SK-N-SH (cell line): ENCODE measurements around the gene PRDM15. TPM values are rescaled to one million over a fixed set of nuclear protein-coding genes. Genes with fewer than 3 reads are reported as not detected.

Source experiments
- CTCF ChIA-PET: fragments of 300-600, 350-600 bp; formaldehyde crosslinking; extraction: SDS; loops from one replicate; lab custom pipeline; 2021; lab: Yijun Ruan, JAX
- POLR2A ChIA-PET: fragments of 350-600 bp; sonication (Branson Sonifier 250); formaldehyde crosslinking; extraction: SDS; loops from one replicate; lab custom pipeline; 2020; ENCODE audit warnings: antibody characterized with exemption, inconsistent platforms; lab: Yijun Ruan, JAX
- DNase-seq: peaks from one replicate; pipeline ENCODE4 v3.0.0; 2012
- H2AFZ ChIP-seq: fragments of 200-600 bp; sonication (generic); 2 replicates; pipeline ENCODE4 v1.8.1; 2016; ENCODE audit warnings: antibody characterized with exemption, mild to moderate bottlenecking, low read depth
- H3F3A ChIP-seq: fragments of 200-600 bp; sonication (generic); replicated peaks from 2 replicates; pipeline ENCODE3; 2016; ENCODE audit warnings: antibody characterized with exemption, mild to moderate bottlenecking; ENCODE audit not compliant: insufficient read depth
- H3K27ac ChIP-seq, 2 experiments: fragments of 200-500 bp in 1 of 2; fragments of 200-600 bp in 1 of 2; sonication (Bioruptor generic) in 1 of 2; sonication (generic), shearing (Covaris generic) in 1 of 2; 2 replicates each; pipeline versions ENCODE4 v1.5.1 to v1.6.1; 2014 to 2016; ENCODE audit warnings: low read depth in 2 of 2, inconsistent platforms in 1 of 2, low read length in 1 of 2, mild to moderate bottlenecking in 1 of 2, mixed read lengths in 1 of 2
- H3K27me3 ChIP-seq: fragments of 200-600 bp; sonication (generic), shearing (Covaris generic); 2 replicates; pipeline ENCODE4 v1.6.1; 2016; ENCODE audit warnings: mixed run types; ENCODE audit not compliant: insufficient read depth
- H3K36me3 ChIP-seq, 2 experiments: fragments of 200-500 bp in 1 of 2; fragments of 200-600 bp in 1 of 2; sonication (Bioruptor generic) in 1 of 2; sonication (generic) in 1 of 2; replicated peaks in 1 of 2; 2 replicates each; pipeline versions ENCODE3 to v1.5.1; 2014 to 2016; ENCODE audit warnings: low read length in 1 of 2, mild to moderate bottlenecking in 1 of 2; ENCODE audit not compliant: insufficient read depth in 2 of 2, control insufficient read depth in 1 of 2
- H3K4me1 ChIP-seq, 2 experiments: fragments of 200-500 bp in 1 of 2; fragments of 200-600 bp in 1 of 2; sonication (Bioruptor generic) in 1 of 2; sonication (generic), shearing (Covaris generic) in 1 of 2; 2 replicates each; pipeline versions ENCODE4 v1.5.1 to v1.6.1; 2014 to 2016; ENCODE audit warnings: low read depth in 1 of 2, low read length in 1 of 2, mixed run types in 1 of 2; ENCODE audit not compliant: insufficient read depth in 2 of 2, control insufficient read depth in 1 of 2
- H3K4me2 ChIP-seq: fragments of 200-600 bp; sonication (generic), shearing (Covaris generic); 2 replicates; pipeline ENCODE4 v1.6.1; 2017; ENCODE audit warnings: mixed run types
- H3K4me3 ChIP-seq, 2 experiments: fragments of 200-500 bp in 1 of 2; fragments of 200-600 bp in 1 of 2; sonication (Bioruptor generic) in 1 of 2; sonication (generic), shearing (Covaris generic) in 1 of 2; 2 replicates each; pipeline versions ENCODE4 v1.5.1 to v1.8.1; 2014 to 2016; ENCODE audit warnings: low read depth in 2 of 2, inconsistent platforms in 1 of 2, low read length in 1 of 2, mild to moderate bottlenecking in 1 of 2, mixed read lengths in 1 of 2, moderate library complexity in 1 of 2
- H3K79me2 ChIP-seq: fragments of 200-600 bp; sonication (generic); 2 replicates; pipeline ENCODE4 v1.8.1; 2017; ENCODE audit warnings: mild to moderate bottlenecking; ENCODE audit not compliant: insufficient read depth
- H3K9ac ChIP-seq: fragments of 200-600 bp; sonication (generic); 2 replicates; pipeline ENCODE4 v1.6.1; 2017; ENCODE audit warnings: mixed run types
- H3K9me2 ChIP-seq: fragments of 200-600 bp; sonication (generic); 2 replicates; pipeline ENCODE4 v1.6.1; 2017; ENCODE audit warnings: mixed run types
- H3K9me3 ChIP-seq: fragments of 200-600 bp; sonication (generic); 2 replicates; pipeline ENCODE4 v1.6.1; 2017; ENCODE audit warnings: mixed run types, mild to moderate bottlenecking, moderate library complexity
- H4K20me1 ChIP-seq: fragments of 200-600 bp; sonication (generic); 2 replicates; pipeline ENCODE4 v1.6.1; 2017; ENCODE audit warnings: mild to moderate bottlenecking, mixed run types; ENCODE audit not compliant: insufficient read depth
- CTCF ChIP-seq: fragments of 200-600 bp; sonication (generic); IDR thresholded peaks from 2 replicates; pipeline ENCODE4 v1.6.1; 2017; ENCODE audit warnings: antibody characterized with exemption, mild to moderate bottlenecking, moderate library complexity
- EP300 ChIP-seq, 2 experiments: IDR thresholded peaks; 2 replicates each; pipeline versions ENCODE4 v1.4.0 to v1.6.1; 2012; ENCODE audit warnings: borderline replicate concordance in 1 of 2, low read depth in 1 of 2, low read length in 1 of 2
- IRF3 ChIP-seq: fragments of 150-350 bp; IDR thresholded peaks from 2 replicates; pipeline ENCODE4 v1.6.1; 2016; ENCODE audit warnings: mild to moderate bottlenecking, low read depth, low read length
- POLR2AphosphoS5 ChIP-seq: IDR thresholded peaks from 2 replicates; pipeline ENCODE4 v1.6.1; 2012; ENCODE audit warnings: low read depth, low read length
- REST ChIP-seq: IDR thresholded peaks from 2 replicates; pipeline ENCODE4 v1.6.1; 2012; ENCODE audit warnings: mild to moderate bottlenecking, low read depth, low read length, moderate library complexity
- SIN3A ChIP-seq: IDR thresholded peaks from 2 replicates; pipeline ENCODE4 v1.6.1; 2012; ENCODE audit warnings: low read depth, mild to moderate bottlenecking, low read length, moderate library complexity, borderline replicate concordance
- SMC3 ChIP-seq: IDR thresholded peaks from 2 replicates; pipeline ENCODE4 v1.6.1; 2012; ENCODE audit warnings: low read depth, low read length, improper control_type of control experiment
- TEAD4 ChIP-seq: IDR thresholded peaks from 2 replicates; pipeline ENCODE4 v1.4.0; 2012; ENCODE audit warnings: mild to moderate bottlenecking, borderline replicate concordance; ENCODE audit not compliant: insufficient read depth
- YY1 ChIP-seq: IDR thresholded peaks from 2 replicates; pipeline ENCODE4 v1.4.0; 2012; ENCODE audit warnings: low read depth, mild to moderate bottlenecking
- WGBS: methylation state at CpG from one replicate; pipeline ENCODE4 v1.1.6; 2017; ENCODE audit warnings: low lambda C conversion rate; 5-methylcytosine and 5-hydroxymethylcytosine counted together
- polyA plus RNA-seq, 3 experiments: library from polyadenylated mRNA; depleted of rRNA; stranded (reverse); fragments of >200 nt; gene quantifications; 2 replicates each; pipeline ENCODE4 v1.2.3, GENCODE V29; 2012

PRDM15 gene
- polyA plus RNA-seq, 1 of the 3 experiments (the other 2 are of a cell fraction), result 7.0 TPM

GRCh38 chr21:41805038-41805437 is 74.1 kb downstream of the PRDM15 start (continued):
- TF ChIP-seq CTCF, result no peak
- no peak for TF ChIP-seq EP300 (IDR thresholded peaks at IDR 0.05; ENCODE audit: borderline replicate concordance in 1 of 2, low read depth in 1 of 2, low read length in 1 of 2)
- TF ChIP-seq POLR2AphosphoS5, result no peak
- no peak for TF ChIP-seq TEAD4

- H4K20me1 ChIP-seq, result no peaks in the 10 kb centered on the region
- CTCF ChIA-PET, result interaction anchor here (1.3 to 1.9 kb wide), 2 partner anchors 12 to 313 kb away, joined by 4 to 8 read pairs; no protein-coding TSS in a partner anchor
- POLR2A ChIA-PET, result no interaction called here
- H2AFZ ChIP-seq, result no peak overlapping the region
- H3F3A ChIP-seq, result no peaks in the 10 kb centered on the region
- no peaks in the 10 kb centered on the region for H3K9me3 ChIP-seq
- no peak overlapping the region for H3K4me2 ChIP-seq
- H3K4me1 ChIP-seq, result no peaks in the 10 kb centered on the region
- no peak overlapping the region for H3K27ac ChIP-seq
- no peak for DNase-seq
- H3K36me3 ChIP-seq, result peaks cover 3 to 21% of the 10 kb centered on the region in 2 experiments
- no peak for TF ChIP-seq SIN3A
- no peak for TF ChIP-seq SMC3
- no peak for TF ChIP-seq YY1
- no peak for TF ChIP-seq REST
- TF ChIP-seq IRF3, result no peak
- TF ChIP-seq, all 33 proteins: peak for 0
- no peak overlapping the region for H3K9ac ChIP-seq
- no peak overlapping the region for H3K4me3 ChIP-seq
- no peaks in the 10 kb centered on the region for H3K9me2 ChIP-seq
- H3K79me2 ChIP-seq, result no peaks in the 10 kb centered on the region
- WGBS, result 91% methylated on average over 3 of the region's 10 CpGs
- no peaks in the 10 kb centered on the region for H3K27me3 ChIP-seq
Measured at GRCh38 chr21:41804381-41804780, 74.8 kb downstream of the PRDM15 start.
